Keratinocyte (primary cell): Measurements from ENCODE around the gene SNX7.

Experiments used
- CTCF ChIP-seq, 3 experiments: IDR thresholded peaks in 1 of 3; conservative IDR thresholded peaks in 1 of 3; optimal IDR thresholded peaks in 1 of 3; 2 replicates in 2 of 3; 3 replicates in 1 of 3; pipeline versions ENCODE3 to v1.5.1; 2011; ENCODE audit warnings: low read length in 3 of 3, mild to moderate bottlenecking in 3 of 3, moderate library complexity in 2 of 3, control low read depth in 1 of 3, inconsistent platforms in 1 of 3; ENCODE audit not compliant: insufficient read depth in 2 of 3; ENCODE audit errors: extremely low read depth in 1 of 3
- EZH2 ChIP-seq: IDR thresholded peaks from one replicate; pipeline ENCODE4 v1.6.1; 2012; ENCODE audit warnings: inconsistent platforms, mild to moderate bottlenecking, low read length, moderate library complexity

- TF ChIP-seq CTCF (optimal IDR thresholded peaks at IDR 0.05 in 1 of 3, IDR thresholded peaks at IDR 0.05 in 1 of 3, conservative IDR thresholded peaks at IDR 0.05 in 1 of 3; ENCODE audit: extremely low read depth in 1 of 3, insufficient read depth in 2 of 3, low read length in 3 of 3) (no peak), EZH2 (no peak)
Observed at GRCh38 chr1:98677288-98677687, 15.8 kb downstream of the SNX7 start.
